C4-2B (cell line): ENCODE results near the gene COL9A3.

ENCODE experiments used
- H3K27ac ChIP-seq: fragments of 450-650 bp; 2 replicates; pipeline ENCODE4 v1.5.1; 2017
- CTCF ChIP-seq: fragments of 450-650 bp; conservative IDR thresholded peaks from 2 replicates; pipeline ENCODE4 v1.5.1; 2017; ENCODE audit warnings: mild to moderate bottlenecking
- ZFX ChIP-seq: fragments of 450-650 bp; IDR thresholded peaks from 2 replicates; pipeline ENCODE4 v1.6.1; 2017

The COL9A3 gene

GRCh38 chr20:62832212-62832922 is 15.5 kb downstream of the COL9A3 start:
- H3K27ac ChIP-seq: peak overlapping the region; percentile 81
- TF ChIP-seq ZFX (no peak), CTCF (no peak)

GRCh38 chr20:62832951-62833391 is 16.1 kb downstream of the COL9A3 start:
- peak overlapping the region; percentile 81 for H3K27ac ChIP-seq
- no peak for TF ChIP-seq ZFX
- TF ChIP-seq CTCF: no peak

GRCh38 chr20:62834967-62835730 is 18.3 kb downstream of the COL9A3 start:
- TF ChIP-seq ZFX (no peak), CTCF (no peak)
- H3K27ac ChIP-seq: no peak overlapping the region; the same call in 1 of the 2 replicates

- TF ChIP-seq ZFX: peak; percentile 29; the same call in 1 of the 2 replicates
- TF ChIP-seq CTCF: no peak
- peak overlapping the region; percentile 66 for H3K27ac ChIP-seq
These were observed 19.3 kb downstream of the COL9A3 start for GRCh38 chr20:62835931-62836861.

GRCh38 chr20:62836967-62837490 is 20.2 kb downstream of the COL9A3 start:
- no peak for TF ChIP-seq ZFX
- no peak for TF ChIP-seq CTCF
- peak overlapping the region; percentile 66 for H3K27ac ChIP-seq

GRCh38 chr20:62837790-62838127 is 20.9 kb downstream of the COL9A3 start:
- H3K27ac ChIP-seq: peak overlapping the region; percentile 5
- TF ChIP-seq CTCF: no peak
- no peak for TF ChIP-seq ZFX
